Measurements from ENCODE around the gene ENO2.

Gene ENO2

GRCh38 chr12:6950401-6950801 lies 36.0 kb downstream of the ENO2 start:
- TF ChIP-seq SPI1 (IDR thresholded peaks at IDR 0.05; ENCODE audit: borderline replicate concordance, low read depth) (no peak), CTCF (IDR thresholded peaks at IDR 0.05; ENCODE audit: insufficient read depth, low read length) (no peak), GABPA (IDR thresholded peaks at IDR 0.05; ENCODE audit: low read depth) (no peak), POLR2AphosphoS5 (IDR thresholded peaks at IDR 0.05; ENCODE audit: low read depth) (no peak)
- TF ChIP-seq, protein P1, sequence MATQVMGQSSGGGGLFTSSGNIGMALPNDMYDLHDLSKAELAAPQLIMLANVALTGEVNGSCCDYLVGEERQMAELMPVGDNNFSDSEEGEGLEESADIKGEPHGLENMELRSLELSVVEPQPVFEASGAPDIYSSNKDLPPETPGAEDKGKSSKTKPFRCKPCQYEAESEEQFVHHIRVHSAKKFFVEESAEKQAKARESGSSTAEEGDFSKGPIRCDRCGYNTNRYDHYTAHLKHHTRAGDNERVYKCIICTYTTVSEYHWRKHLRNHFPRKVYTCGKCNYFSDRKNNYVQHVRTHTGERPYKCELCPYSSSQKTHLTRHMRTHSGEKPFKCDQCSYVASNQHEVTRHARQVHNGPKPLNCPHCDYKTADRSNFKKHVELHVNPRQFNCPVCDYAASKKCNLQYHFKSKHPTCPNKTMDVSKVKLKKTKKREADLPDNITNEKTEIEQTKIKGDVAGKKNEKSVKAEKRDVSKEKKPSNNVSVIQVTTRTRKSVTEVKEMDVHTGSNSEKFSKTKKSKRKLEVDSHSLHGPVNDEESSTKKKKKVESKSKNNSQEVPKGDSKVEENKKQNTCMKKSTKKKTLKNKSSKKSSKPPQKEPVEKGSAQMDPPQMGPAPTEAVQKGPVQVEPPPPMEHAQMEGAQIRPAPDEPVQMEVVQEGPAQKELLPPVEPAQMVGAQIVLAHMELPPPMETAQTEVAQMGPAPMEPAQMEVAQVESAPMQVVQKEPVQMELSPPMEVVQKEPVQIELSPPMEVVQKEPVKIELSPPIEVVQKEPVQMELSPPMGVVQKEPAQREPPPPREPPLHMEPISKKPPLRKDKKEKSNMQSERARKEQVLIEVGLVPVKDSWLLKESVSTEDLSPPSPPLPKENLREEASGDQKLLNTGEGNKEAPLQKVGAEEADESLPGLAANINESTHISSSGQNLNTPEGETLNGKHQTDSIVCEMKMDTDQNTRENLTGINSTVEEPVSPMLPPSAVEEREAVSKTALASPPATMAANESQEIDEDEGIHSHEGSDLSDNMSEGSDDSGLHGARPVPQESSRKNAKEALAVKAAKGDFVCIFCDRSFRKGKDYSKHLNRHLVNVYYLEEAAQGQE (IDR thresholded peaks at IDR 0.05; ENCODE audit: insufficient replicate concordance, low read depth), result no peak
- Histone ChIP-seq H3K27ac (replicated peaks) (peak overlapping the region; percentile 99), H3K27me3 (ENCODE audit: insufficient read depth, poor library complexity, severe bottlenecking) (no peaks in the 10 kb centered on the region), H3K4me3 (replicated peaks; ENCODE audit: insufficient read depth, low read length) (no peak overlapping the region)
- no peak for DNase-seq (ENCODE audit: low read depth in 1 of 2, low spot score in 1 of 2)

- TF ChIP-seq CTCF (IDR thresholded peaks at IDR 0.05; ENCODE audit: insufficient read depth, low read length) (no peak), GABPA (IDR thresholded peaks at IDR 0.05; ENCODE audit: low read depth) (no peak), SPI1 (IDR thresholded peaks at IDR 0.05; ENCODE audit: borderline replicate concordance, low read depth) (peak; percentile 89), POLR2AphosphoS5 (IDR thresholded peaks at IDR 0.05; ENCODE audit: low read depth) (peak; percentile 88; the same call in 1 of the 2 replicates)
- TF ChIP-seq, protein P1 (IDR thresholded peaks at IDR 0.05; ENCODE audit: insufficient replicate concordance, low read depth), result peak; percentile 66
- Histone ChIP-seq H3K27me3 (ENCODE audit: insufficient read depth, poor library complexity, severe bottlenecking) (no peaks in the 10 kb centered on the region), H3K4me3 (replicated peaks; ENCODE audit: insufficient read depth, low read length) (peak within 1 kb of the TSS; percentile 80), H3K27ac (replicated peaks) (peak within 1 kb of the TSS; percentile 99)
- peak; percentile 94 to 96 for DNase-seq (ENCODE audit: low read depth in 1 of 2, low spot score in 1 of 2)
These were observed 36.6 kb downstream of the ENO2 start, which contains the start of gene PTPN6 for GRCh38 chr12:6950811-6951540. Gene PTPN6 (plus strand): TSS chr12:6951356. CDS start chr12:6951513, 157 bp downstream.

- H3K27me3 ChIP-seq (ENCODE audit: insufficient read depth, poor library complexity, severe bottlenecking), result no peaks in the 10 kb centered on the region
- peak overlapping the region; percentile 99 for H3K27ac ChIP-seq (replicated peaks)
- TF ChIP-seq CTCF (IDR thresholded peaks at IDR 0.05; ENCODE audit: insufficient read depth, low read length) (no peak), GABPA (IDR thresholded peaks at IDR 0.05; ENCODE audit: low read depth) (no peak), SPI1 (IDR thresholded peaks at IDR 0.05; ENCODE audit: borderline replicate concordance, low read depth) (no peak), POLR2AphosphoS5 (IDR thresholded peaks at IDR 0.05; ENCODE audit: low read depth) (peak; percentile 3; the same call in 1 of the 2 replicates)
- DNase-seq (ENCODE audit: low read depth in 1 of 2, low spot score in 1 of 2), result no peak
- H3K4me3 ChIP-seq (replicated peaks; ENCODE audit: insufficient read depth, low read length), result peak overlapping the region; percentile 80
These were observed 37.3 kb downstream of the ENO2 start for GRCh38 chr12:6951551-6952120.
